SJSA1 (cell line): ENCODE data around the gene MB. TPM values are rescaled to one million over a fixed set of nuclear protein-coding genes. Genes with fewer than 3 reads are reported as not detected.

Experiments used
- DNase-seq, 2 experiments: peaks; one replicate each; pipeline ENCODE4 v3.0.0-alpha.2; 2015 to 2020; ENCODE audit warnings: low spot score in 2 of 2, low read depth in 1 of 2
- H3K27ac ChIP-seq: fragments of 250-450 bp; sonication (Bioruptor Pico); 2 replicates; pipeline ENCODE4 v1.5.1; 2020; ENCODE audit warnings: mild to moderate bottlenecking, moderate library complexity
- H3K27me3 ChIP-seq: fragments of 250-450 bp; sonication (Bioruptor Pico); replicated peaks from 2 replicates; pipeline ENCODE4 v1.5.1; 2020; ENCODE audit warnings: mild to moderate bottlenecking, moderate library complexity
- H3K36me3 ChIP-seq: fragments of 250-450 bp; sonication (Bioruptor Pico); 2 replicates; pipeline ENCODE4 v1.5.1; 2020; ENCODE audit warnings: mild to moderate bottlenecking
- H3K4me1 ChIP-seq: fragments of 250-450 bp; sonication (Bioruptor Pico); replicated peaks from 2 replicates; pipeline ENCODE4 v1.6.1; 2021; ENCODE audit warnings: mild to moderate bottlenecking
- H3K4me3 ChIP-seq: fragments of 250-450 bp; sonication (Bioruptor Pico); 2 replicates; pipeline ENCODE4 v1.5.1; 2020; ENCODE audit warnings: mild to moderate bottlenecking
- H3K9me3 ChIP-seq: fragments of 250-450 bp; sonication (Bioruptor Pico); replicated peaks from 2 replicates; pipeline ENCODE4 v1.5.1; 2020; ENCODE audit warnings: mild to moderate bottlenecking
- total RNA-seq: library from RNA; depleted of rRNA; stranded (reverse); fragments of >200 nt; shearing (Covaris generic); gene quantifications from 2 replicates; pipeline ENCODE4 v1.2.3, GENCODE V29; 2014

The MB gene
- total RNA-seq, 1 experiment from 2014 or later: not detected

GRCh38 chr22:35601743-35602615 is 15.2 kb downstream of the MB start:
- Histone ChIP-seq H3K27ac (no peak overlapping the region), H3K4me1 (no peaks in the 10 kb centered on the region), H3K27me3 (no peaks in the 10 kb centered on the region), H3K4me3 (no peak overlapping the region), H3K9me3 (no peaks in the 10 kb centered on the region), H3K36me3 (no peaks in the 10 kb centered on the region)
- no peak for DNase-seq

GRCh38 chr22:35601013-35601580 is 16.0 kb downstream of the MB start:
- H3K36me3 ChIP-seq: no peaks in the 10 kb centered on the region
- no peak for DNase-seq
- H3K27me3 ChIP-seq: no peaks in the 10 kb centered on the region
- H3K4me3 ChIP-seq: no peak overlapping the region
- H3K4me1 ChIP-seq: no peaks in the 10 kb centered on the region
- H3K27ac ChIP-seq: no peak overlapping the region
- no peaks in the 10 kb centered on the region for H3K9me3 ChIP-seq

GRCh38 chr22:35600476-35600875 is 16.7 kb downstream of the MB start:
- DNase-seq: no peak
- H3K9me3 ChIP-seq: no peaks in the 10 kb centered on the region
- H3K27me3 ChIP-seq: no peaks in the 10 kb centered on the region
- H3K36me3 ChIP-seq: no peaks in the 10 kb centered on the region
- no peak overlapping the region for H3K4me3 ChIP-seq
- no peaks in the 10 kb centered on the region for H3K4me1 ChIP-seq
- H3K27ac ChIP-seq: no peak overlapping the region

- H3K36me3 ChIP-seq: no peaks in the 10 kb centered on the region
- H3K27ac ChIP-seq: no peak overlapping the region
- H3K27me3 ChIP-seq: no peaks in the 10 kb centered on the region
- no peak for DNase-seq
- H3K9me3 ChIP-seq: no peaks in the 10 kb centered on the region
- no peaks in the 10 kb centered on the region for H3K4me1 ChIP-seq
- H3K4me3 ChIP-seq: no peak overlapping the region
Observed at GRCh38 chr22:35599364-35599763, 17.8 kb downstream of the MB start.

GRCh38 chr22:35598396-35598710 is 18.8 kb downstream of the MB start:
- H3K4me3 ChIP-seq: no peak overlapping the region
- H3K27ac ChIP-seq: no peak overlapping the region
- no peaks in the 10 kb centered on the region for H3K9me3 ChIP-seq
- H3K36me3 ChIP-seq: no peaks in the 10 kb centered on the region
- H3K27me3 ChIP-seq: no peaks in the 10 kb centered on the region
- no peaks in the 10 kb centered on the region for H3K4me1 ChIP-seq
- DNase-seq: no peak

GRCh38 chr22:35597692-35598395 is 19.3 kb downstream of the MB start:
- Histone ChIP-seq H3K36me3 (no peaks in the 10 kb centered on the region), H3K9me3 (no peaks in the 10 kb centered on the region), H3K27me3 (no peaks in the 10 kb centered on the region), H3K27ac (no peak overlapping the region), H3K4me3 (no peak overlapping the region), H3K4me1 (no peaks in the 10 kb centered on the region)
- DNase-seq: no peak

- Histone ChIP-seq H3K27ac (no peak overlapping the region), H3K9me3 (no peaks in the 10 kb centered on the region), H3K4me3 (no peak overlapping the region), H3K27me3 (no peaks in the 10 kb centered on the region), H3K4me1 (no peaks in the 10 kb centered on the region), H3K36me3 (no peaks in the 10 kb centered on the region)
- no peak for DNase-seq
Observed at GRCh38 chr22:35596821-35597220, 20.3 kb downstream of the MB start.

GRCh38 chr22:35594686-35595085 is 22.4 kb downstream of the MB start:
- no peaks in the 10 kb centered on the region for H3K27me3 ChIP-seq
- no peak overlapping the region for H3K27ac ChIP-seq
- H3K4me3 ChIP-seq: no peak overlapping the region
- no peak for DNase-seq
- H3K9me3 ChIP-seq: no peaks in the 10 kb centered on the region
- H3K36me3 ChIP-seq: no peaks in the 10 kb centered on the region
- H3K4me1 ChIP-seq: peaks cover 10% of the 10 kb centered on the region

GRCh38 chr22:35593891-35594470 is 23.1 kb downstream of the MB start:
- Histone ChIP-seq H3K27me3 (no peaks in the 10 kb centered on the region), H3K4me3 (no peak overlapping the region), H3K4me1 (peaks cover 17% of the 10 kb centered on the region), H3K27ac (no peak overlapping the region), H3K36me3 (no peaks in the 10 kb centered on the region), H3K9me3 (no peaks in the 10 kb centered on the region)
- DNase-seq: no peak

- Histone ChIP-seq H3K4me1 (peaks cover 24% of the 10 kb centered on the region), H3K4me3 (no peak overlapping the region), H3K27me3 (no peaks in the 10 kb centered on the region)
Observed at GRCh38 chr22:35593071-35593890, 23.8 kb downstream of the MB start.

GRCh38 chr22:35592418-35592967 is 24.6 kb downstream of the MB start:
- Histone ChIP-seq H3K4me3 (no peak overlapping the region), H3K9me3 (no peaks in the 10 kb centered on the region), H3K27me3 (no peaks in the 10 kb centered on the region), H3K4me1 (peaks cover 30% of the 10 kb centered on the region), H3K27ac (no peak overlapping the region), H3K36me3 (no peaks in the 10 kb centered on the region)
- no peak for DNase-seq

More at GRCh38 chr22:35593071-35593890, 23.8 kb downstream of the MB start:
- no peak for DNase-seq
- Histone ChIP-seq H3K27ac (no peak overlapping the region), H3K36me3 (no peaks in the 10 kb centered on the region), H3K9me3 (no peaks in the 10 kb centered on the region)

- peaks cover 35% of the 10 kb centered on the region for H3K4me1 ChIP-seq
- no peaks in the 10 kb centered on the region for H3K9me3 ChIP-seq
- H3K27me3 ChIP-seq: no peaks in the 10 kb centered on the region
- no peak overlapping the region for H3K27ac ChIP-seq
- H3K36me3 ChIP-seq: no peaks in the 10 kb centered on the region
- no peak for DNase-seq
- no peak overlapping the region for H3K4me3 ChIP-seq
Observed at GRCh38 chr22:35591714-35592417, 25.3 kb downstream of the MB start.
